ENCODE results near the gene MUS81. TPM values are rescaled to one million over a fixed set of nuclear protein-coding genes. Genes with fewer than 3 reads are reported as not detected.

The MUS81 gene
- 139 and 354 TPM in 2 replicates for total RNA-seq (2011; cell fraction: chromatin; rRNA removed; ENCODE audit: low replicate concordance)
- 277 and 282 TPM in 2 replicates for total RNA-seq (2011; cell fraction: nucleolus; rRNA removed)
- 171 and 194 TPM in 2 replicates for total RNA-seq (2011; cell fraction: nucleoplasm; rRNA removed)
- total RNA-seq (2014; rRNA removed), result 79.4 and 95.8 TPM in 2 replicates
- total RNA-seq (2014; rRNA removed; fragmentation: Illumina TruSeq; extraction: Trizol), result 23.0 and 33.5 TPM in 2 replicates
- total RNA-seq (2015; rRNA removed; fragmentation: Illumina TruSeq; extraction: Trizol), result 53.5 and 55.8 TPM in 2 replicates
- 81.5 and 91.8 TPM in 2 replicates for total RNA-seq (2021)
- 51.8 and 69.9 TPM in 2 replicates for polyA plus RNA-seq (2011; rRNA removed)
- 33.2 and 41.5 TPM in 2 replicates for polyA plus RNA-seq (2011; cell fraction: cytosol; rRNA removed)
- polyA plus RNA-seq (2011; cell fraction: nucleus; rRNA removed), result 678 and 750 TPM in 2 replicates
- 97.9 and 190 TPM in 2 replicates for polyA plus RNA-seq (2012)
- polyA plus RNA-seq (2014; fragmentation: Illumina TruSeq; extraction: Trizol), result 53.7 and 62.8 TPM in 2 replicates
- 10 to 100 TPM; 13.4 to 16.1 TPM for polyA plus RNA-seq (2014; fragmentation: Nextera tagmentation; extraction: Ambion mirVana)
- polyA plus RNA-seq (2014; rRNA removed), result 103 and 118 TPM in 2 replicates
- 11.8 and 17.2 TPM in 2 replicates for polyA minus RNA-seq (2011; rRNA and poly(A)+ RNA removed)
- 19.5 and 23.5 TPM in 2 replicates for polyA minus RNA-seq (2011; cell fraction: cytosol; rRNA and poly(A)+ RNA removed)
- polyA minus RNA-seq (2011; cell fraction: nucleus; rRNA and poly(A)+ RNA removed), result 123 and 135 TPM in 2 replicates
- percentile 90 among the genes with signal in this experiment for Bru-seq, nascent RNA
- percentile 76 among the genes with signal in this experiment for BruChase-seq, experiment 1, labeled RNA remaining after a 2-hour chase
- BruChase-seq, experiment 2, labeled RNA remaining after a 6-hour chase, result percentile 82 among the genes with signal in this experiment
- long read RNA-seq, experiment 1, transcript MUS81-201 (16 exons, 2,392 nt), result major isoform, 79 of 156 reads
- long read RNA-seq, experiment 1, partial matches to known transcripts, result 35 of 156 reads
- long read RNA-seq, experiment 1, other reads (novel, unspliced or antisense), result 33 of 156 reads
- long read RNA-seq, experiment 2, transcript MUS81-201 (16 exons, 2,392 nt), result major isoform, 33 of 69 reads
- long read RNA-seq, experiment 2, partial matches to known transcripts, result 15 of 69 reads
- long read RNA-seq, experiment 2, other reads (novel, unspliced or antisense), result 18 of 69 reads
- long read RNA-seq, experiment 3, transcript MUS81-201 (16 exons, 2,392 nt), result major isoform, 20 of 37 reads
- long read RNA-seq, experiment 3, partial matches to known transcripts, result 5 of 37 reads
- long read RNA-seq, experiment 3, other reads (novel, unspliced or antisense), result 10 of 37 reads

GRCh38 chr11:65860278-65861164 is at the start of gene MUS81:
Gene MUS81, plus strand, starts transcription at chr11:65860433. Its CDS starts 321 bp downstream, at chr11:65860754.
- ChIA-PET POLR2A (interaction anchor here (0.6 to 5.6 kb wide), 31 partner anchors 8 to 787 kb away, joined by 3 to 151 read pairs (median 4); partner anchors contain the start of genes AP5B1, BANF1, CCDC85B and EIF1AD), CTCF (ENCODE audit: low intra/inter-chr PET ratio) (interaction anchor here (0.7 to 0.9 kb wide), 2 partner anchors 25 to 28 kb away, joined by 3 to 4 read pairs; partner anchors contain the start of gene FIBP)
- Histone ChIP-seq H3K9me3 (replicated peaks; ENCODE audit: control insufficient read depth, insufficient read depth, low read depth, low read length) (no peaks in the 10 kb centered on the region), H3K9me1 (ENCODE audit: control insufficient read depth, insufficient read depth, low read length) (peaks cover 9% of the 10 kb centered on the region), H3K79me2 (ENCODE audit: control insufficient read depth, insufficient read depth, low read length) (peaks cover 51% of the 10 kb centered on the region), H3K9ac (ENCODE audit: insufficient read depth in 1 of 2, low read depth in 2 of 2, low read length in 2 of 2) (peak within 1 kb of the TSS; percentile 99 to 100), H3K27me3 (ENCODE audit: control insufficient read depth in 2 of 2, insufficient read depth in 2 of 2, low read length in 2 of 2) (no peaks in the 10 kb centered on the region; a peak in 1 of 5 replicates), H3K4me2 (ENCODE audit: insufficient read depth, low read length) (peak within 1 kb of the TSS; percentile 95), H4K20me1 (replicated peaks; ENCODE audit: control insufficient read depth, insufficient read depth, low read length) (peaks cover 19% of the 10 kb centered on the region), H3K4me1 (replicated peaks in 1 of 2; ENCODE audit: control insufficient read depth in 2 of 2, insufficient read depth in 2 of 2, low read length in 2 of 2) (peaks cover 14 to 76% of the 10 kb centered on the region in 2 experiments), H2AFZ (ENCODE audit: low read depth, low read length) (peak within 1 kb of the TSS; percentile 69), H3K4me3 (peak within 1 kb of the TSS; percentile 95), H3K27ac (ENCODE audit: extremely low read depth, low read depth, low read length) (peak within 1 kb of the TSS; percentile 96), H3K36me3 (ENCODE audit: control insufficient read depth, insufficient read depth, low read length) (peaks cover 57% of the 10 kb centered on the region)
- DNase-seq (ENCODE audit: extremely low read depth in 1 of 4, low spot score in 3 of 4) (peak; percentile 84 to 99 (median 90)), ATAC-seq (peak; percentile 68), FAIRE-seq (peak; percentile 94)
- under 1% methylated on average over 72 of the region's 78 CpGs for WGBS (ENCODE audit: insufficient coverage, low coverage, missing lambda C conversion rate)
- in situ Hi-C loops (cut with MboI), result no loop called here
- intact Hi-C loops (cut with micrococcal nuclease), result loop anchor here (1.0 kb wide), 1 partner anchor 28 kb away; the partner anchor contains the start of gene FIBP
- BruUV-seq (replicated peaks), result TSS peak; percentile 42
- no peak for TF ChIP-seq ATF1 (CRISPR knock-in tag; IDR thresholded peaks at IDR 0.05)
- TF ChIP-seq ATF1 (tag; IDR thresholded peaks at IDR 0.05), result peak; percentile 66
- no peak for TF ChIP-seq KDM1A (IDR thresholded peaks at IDR 0.05)
- peak; percentile 95 for TF ChIP-seq CHD1 (IDR thresholded peaks at IDR 0.05; ENCODE audit: low read length)
- TF ChIP-seq NR2F6 (CRISPR knock-in tag; IDR thresholded peaks at IDR 0.05), result peak; percentile 34; the same call in 1 of the 2 replicates
- peak in 1 of 2 experiments; percentile 65; a peak in 2 of 4 replicates for TF ChIP-seq RCOR1 (IDR thresholded peaks at IDR 0.05; ENCODE audit: borderline replicate concordance in 1 of 2, low read depth in 2 of 2, low read length in 2 of 2)
- TF ChIP-seq MTF1 (CRISPR knock-in tag; IDR thresholded peaks at IDR 0.05; ENCODE audit: borderline replicate concordance), result no peak
- TF ChIP-seq CREB1 (IDR thresholded peaks at IDR 0.05), result peak; percentile 42
- no peak; the same call in 1 of the 2 replicates for TF ChIP-seq CREB1 (CRISPR knock-in tag; IDR thresholded peaks at IDR 0.05)
- 0 out of 2 replicates have a peak, but pooled peaks have one; percentile 79 for TF ChIP-seq CCAR2 (IDR thresholded peaks at IDR 0.05; ENCODE audit: low read depth, low read length)
- TF ChIP-seq ATF4 (CRISPR knock-in tag; IDR thresholded peaks at IDR 0.05), result peak; percentile 46; the same call in 1 of the 2 replicates
- TF ChIP-seq ZNF551 (CRISPR knock-in tag; IDR thresholded peaks at IDR 0.05), result no peak
- TF ChIP-seq HDAC2 (IDR thresholded peaks at IDR 0.05), result peak; percentile 66
- peak in 1 of 2 experiments; percentile 84; a peak in 3 of 4 replicates for TF ChIP-seq SRF (CRISPR knock-in tag; IDR thresholded peaks at IDR 0.05)
- TF ChIP-seq ATF7 (IDR thresholded peaks at IDR 0.05), result peak; percentile 86
- no peak for TF ChIP-seq RBM17 (IDR thresholded peaks at IDR 0.05; ENCODE audit: borderline replicate concordance, low read depth, low read length)
